Measurements from ENCODE around the gene CARMIL1. TPM values are rescaled to one million over a fixed set of nuclear protein-coding genes. Genes with fewer than 3 reads are reported as not detected.
A peak's percentile ranks its signal among the peaks of the same experiment; 100 is the strongest.

The CARMIL1 gene
- total RNA-seq, 1 experiment from 2014 or later, result 23.6 TPM

DNA sequence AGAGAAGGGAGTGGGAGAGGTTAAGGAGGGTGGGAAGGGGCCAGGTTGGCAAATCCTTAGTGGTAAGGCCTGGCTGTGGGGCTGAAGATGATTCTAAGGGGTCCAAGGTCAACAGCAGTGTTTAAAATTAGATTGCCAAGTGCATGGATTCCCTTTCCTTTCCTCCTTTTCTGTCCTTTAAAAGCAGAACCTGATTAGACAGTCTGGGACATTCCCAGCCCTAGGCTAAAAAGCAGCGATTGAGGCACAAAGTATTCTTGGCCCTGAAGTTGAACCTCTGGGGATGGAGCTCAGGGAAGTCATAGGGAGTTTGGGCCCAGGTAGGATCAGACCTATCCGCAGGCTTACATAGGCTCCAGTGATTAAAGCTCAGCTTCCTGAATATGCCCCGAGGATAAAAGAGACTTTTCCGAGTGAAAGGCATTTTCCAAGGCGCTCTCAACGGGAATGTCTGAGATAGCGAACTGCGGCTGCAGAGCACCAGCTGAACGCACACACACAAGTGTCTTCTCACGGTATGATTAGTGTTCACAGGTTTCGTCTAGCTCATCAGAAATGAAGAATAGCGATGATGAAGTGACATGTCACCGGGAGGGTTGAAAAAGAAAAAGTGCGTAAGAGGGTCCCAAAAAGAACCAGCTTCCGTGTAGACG is 787 bp upstream of the CARMIL1 start:
- DNase-seq, result no peak
- H3K4ac ChIP-seq (ENCODE audit: low read depth, low read length), result no peak overlapping the region
- H3K4me1 ChIP-seq (ENCODE audit: insufficient read depth, low read length), result 0 out of 2 replicates have a peak, but pooled peaks cover 2% of the 10 kb centered on the region

More for the DNA sequence above, 787 bp upstream of the CARMIL1 start:
- Histone ChIP-seq H3K79me1 (ENCODE audit: insufficient read depth, low read depth, low read length, poor library complexity, severe bottlenecking) (no peaks in the 10 kb centered on the region), H3K14ac (ENCODE audit: insufficient read depth, low read length) (no peak overlapping the region), H4K91ac (ENCODE audit: insufficient read length, low read depth, low read length) (no peak overlapping the region), H2BK120ac (ENCODE audit: low read depth, low read length, poor library complexity, severe bottlenecking) (no peak overlapping the region), H2AFZ (ENCODE audit: low read length) (no peak overlapping the region), H3K27me3 (ENCODE audit: insufficient read depth, low read length) (no peaks in the 10 kb centered on the region), H3K27ac (ENCODE audit: insufficient read length, low read depth, low read length) (no peak overlapping the region), H3T11ph (ENCODE audit: low read length) (no peak overlapping the region), H3K23me2 (ENCODE audit: insufficient read length, low read depth, low read length, poor library complexity, severe bottlenecking) (peaks cover 17% of the 10 kb centered on the region), H3K23ac (ENCODE audit: insufficient read length, low read depth, low read length) (no peak overlapping the region), H3K9ac (ENCODE audit: extremely low read depth, insufficient read length, low read length) (peak overlapping the region; percentile 59), H3K9me3 (ENCODE audit: control insufficient read depth, low read depth, low read length) (no peaks in the 10 kb centered on the region), H3K56ac (ENCODE audit: insufficient read length, low read depth, low read length) (no peak overlapping the region), H3K4me2 (ENCODE audit: insufficient read depth, insufficient read length, low read length) (peak overlapping the region; percentile 73), H2AK5ac (ENCODE audit: insufficient read length, low read length) (no peak overlapping the region), H4K5ac (ENCODE audit: insufficient read length, low read depth, low read length) (no peak overlapping the region), H2BK15ac (ENCODE audit: low read depth, low read length) (no peak overlapping the region), H2BK5ac (ENCODE audit: insufficient read length, low read length) (no peak overlapping the region), H2BK12ac (ENCODE audit: insufficient read length, low read depth, low read length) (no peak overlapping the region), H4K20me1 (ENCODE audit: control insufficient read depth, insufficient read depth, insufficient read length) (no peaks in the 10 kb centered on the region), H4K8ac (replicated peaks; ENCODE audit: insufficient read length, low read depth, low read length) (no peak overlapping the region), H2BK20ac (ENCODE audit: low read depth, low read length, poor library complexity, severe bottlenecking) (no peak overlapping the region), H3K79me2 (ENCODE audit: insufficient read depth, low read length) (peaks cover 3% of the 10 kb centered on the region; the same call in 1 of the 2 replicates), H3K18ac (ENCODE audit: insufficient read length, low read depth, low read length) (no peak overlapping the region)
- TF ChIP-seq, protein P1, sequence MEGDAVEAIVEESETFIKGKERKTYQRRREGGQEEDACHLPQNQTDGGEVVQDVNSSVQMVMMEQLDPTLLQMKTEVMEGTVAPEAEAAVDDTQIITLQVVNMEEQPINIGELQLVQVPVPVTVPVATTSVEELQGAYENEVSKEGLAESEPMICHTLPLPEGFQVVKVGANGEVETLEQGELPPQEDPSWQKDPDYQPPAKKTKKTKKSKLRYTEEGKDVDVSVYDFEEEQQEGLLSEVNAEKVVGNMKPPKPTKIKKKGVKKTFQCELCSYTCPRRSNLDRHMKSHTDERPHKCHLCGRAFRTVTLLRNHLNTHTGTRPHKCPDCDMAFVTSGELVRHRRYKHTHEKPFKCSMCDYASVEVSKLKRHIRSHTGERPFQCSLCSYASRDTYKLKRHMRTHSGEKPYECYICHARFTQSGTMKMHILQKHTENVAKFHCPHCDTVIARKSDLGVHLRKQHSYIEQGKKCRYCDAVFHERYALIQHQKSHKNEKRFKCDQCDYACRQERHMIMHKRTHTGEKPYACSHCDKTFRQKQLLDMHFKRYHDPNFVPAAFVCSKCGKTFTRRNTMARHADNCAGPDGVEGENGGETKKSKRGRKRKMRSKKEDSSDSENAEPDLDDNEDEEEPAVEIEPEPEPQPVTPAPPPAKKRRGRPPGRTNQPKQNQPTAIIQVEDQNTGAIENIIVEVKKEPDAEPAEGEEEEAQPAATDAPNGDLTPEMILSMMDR (conservative IDR thresholded peaks at IDR 0.05), result no peak
- Mint-ChIP-seq H3K9me3 (no peaks in the 10 kb centered on the region), H3K27ac (peak overlapping the region; percentile 46 to 72 (median 68); a peak in 3 of 7 replicates), H3K4me3 (peak overlapping the region; percentile 93 to 96), H3K4me1 (peaks cover 26 to 30% of the 10 kb centered on the region in 2 experiments), H3K36me3 (ENCODE audit: insufficient read depth in 1 of 3, low read depth in 3 of 3) (no peaks in the 10 kb centered on the region; a peak in 1 of 7 replicates), H3K27me3 (ENCODE audit: low read depth) (no peaks in the 10 kb centered on the region; the same call in 1 of the 2 replicates)
- WGBS (ENCODE audit: extremely low coverage, insufficient read length, low lambda C conversion rate), result no CpG with 5 or more reads among the region's 16 CpGs

Data from H9 (cell line).